ENCODE results near the gene NHLRC3. TPM values are rescaled to one million over a fixed set of nuclear protein-coding genes. Genes with fewer than 3 reads are reported as not detected.

The NHLRC3 gene
- total and polyA plus RNA-seq, 9 donors, result 11.1 to 26.0 (median 20.5) TPM

DNA sequence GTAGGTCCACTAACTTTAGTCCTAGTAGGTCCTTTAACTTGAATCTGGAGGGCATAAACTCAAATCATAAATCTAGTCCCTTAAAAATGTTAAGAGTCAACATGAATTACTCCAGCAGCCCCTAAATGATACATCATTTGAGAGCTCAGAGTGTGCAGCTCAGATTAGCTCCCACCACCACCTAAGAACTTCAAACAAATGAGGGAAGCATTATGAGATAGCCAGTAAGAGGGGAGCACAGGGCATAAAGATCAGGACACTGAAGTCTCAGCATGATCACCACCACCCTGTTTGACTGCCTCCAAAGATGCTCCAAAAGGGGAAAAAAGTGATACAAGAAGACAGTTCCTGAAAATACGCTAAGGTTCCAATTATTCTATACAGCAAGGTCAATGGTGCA, 6.1 kb upstream of the NHLRC3 start:
- intact Hi-C loops (cut with DNase I), result no loop called here
- no peak for DNase-seq
- Histone ChIP-seq H3K27me3 (no peaks in the 10 kb centered on the region), H3K4me3 (no peak overlapping the region), H3K4me1 (ENCODE audit: insufficient read depth) (peaks cover 2% of the 10 kb centered on the region), H3K27ac (no peak overlapping the region), H3K9me3 (no peaks in the 10 kb centered on the region), H3K36me3 (no peaks in the 10 kb centered on the region)
- WGBS, 3 donors, result 97 to 100% (median 100%) methylated on average over 1 of the region's 1 CpG
- no peak for TF ChIP-seq POLR2A (IDR thresholded peaks at IDR 0.05)
- TF ChIP-seq EP300 (IDR thresholded peaks at IDR 0.05), result no peak
- TF ChIP-seq, protein P1, sequence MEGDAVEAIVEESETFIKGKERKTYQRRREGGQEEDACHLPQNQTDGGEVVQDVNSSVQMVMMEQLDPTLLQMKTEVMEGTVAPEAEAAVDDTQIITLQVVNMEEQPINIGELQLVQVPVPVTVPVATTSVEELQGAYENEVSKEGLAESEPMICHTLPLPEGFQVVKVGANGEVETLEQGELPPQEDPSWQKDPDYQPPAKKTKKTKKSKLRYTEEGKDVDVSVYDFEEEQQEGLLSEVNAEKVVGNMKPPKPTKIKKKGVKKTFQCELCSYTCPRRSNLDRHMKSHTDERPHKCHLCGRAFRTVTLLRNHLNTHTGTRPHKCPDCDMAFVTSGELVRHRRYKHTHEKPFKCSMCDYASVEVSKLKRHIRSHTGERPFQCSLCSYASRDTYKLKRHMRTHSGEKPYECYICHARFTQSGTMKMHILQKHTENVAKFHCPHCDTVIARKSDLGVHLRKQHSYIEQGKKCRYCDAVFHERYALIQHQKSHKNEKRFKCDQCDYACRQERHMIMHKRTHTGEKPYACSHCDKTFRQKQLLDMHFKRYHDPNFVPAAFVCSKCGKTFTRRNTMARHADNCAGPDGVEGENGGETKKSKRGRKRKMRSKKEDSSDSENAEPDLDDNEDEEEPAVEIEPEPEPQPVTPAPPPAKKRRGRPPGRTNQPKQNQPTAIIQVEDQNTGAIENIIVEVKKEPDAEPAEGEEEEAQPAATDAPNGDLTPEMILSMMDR (IDR thresholded peaks at IDR 0.05), result no peak

DNA sequence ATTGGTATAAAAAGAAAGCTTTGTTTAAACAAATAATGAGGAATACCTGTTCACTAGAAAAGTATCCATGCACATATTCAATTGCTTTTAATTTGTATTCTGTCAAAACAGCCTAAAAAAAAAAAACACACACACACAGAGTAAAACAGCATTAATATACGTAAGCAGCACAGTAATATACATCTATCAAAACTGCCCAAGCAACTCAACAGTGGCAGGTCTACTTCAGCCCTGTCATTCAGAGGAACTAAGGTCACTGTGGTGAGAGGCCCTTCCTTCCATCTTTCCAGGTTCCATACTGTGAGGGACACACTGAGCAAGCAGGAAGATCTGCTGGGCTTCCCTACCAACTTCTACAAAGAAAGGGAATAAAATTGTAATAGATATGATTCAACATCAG, 4.2 kb upstream of the NHLRC3 start:
- no peak for DNase-seq
- TF ChIP-seq POLR2A (IDR thresholded peaks at IDR 0.05) (no peak), EP300 (IDR thresholded peaks at IDR 0.05) (no peak)
- TF ChIP-seq, protein P1 (IDR thresholded peaks at IDR 0.05), result no peak
- Histone ChIP-seq H3K4me3 (no peak overlapping the region), H3K9me3 (no peaks in the 10 kb centered on the region), H3K27ac (no peak overlapping the region), H3K27me3 (no peaks in the 10 kb centered on the region), H3K36me3 (no peaks in the 10 kb centered on the region), H3K4me1 (ENCODE audit: insufficient read depth) (peaks cover 2% of the 10 kb centered on the region)
- WGBS, 3 donors, result 88 to 93% (median 93%) methylated on average over 1 of the region's 1 CpG
- intact Hi-C loops (cut with DNase I), result no loop called here

DNA sequence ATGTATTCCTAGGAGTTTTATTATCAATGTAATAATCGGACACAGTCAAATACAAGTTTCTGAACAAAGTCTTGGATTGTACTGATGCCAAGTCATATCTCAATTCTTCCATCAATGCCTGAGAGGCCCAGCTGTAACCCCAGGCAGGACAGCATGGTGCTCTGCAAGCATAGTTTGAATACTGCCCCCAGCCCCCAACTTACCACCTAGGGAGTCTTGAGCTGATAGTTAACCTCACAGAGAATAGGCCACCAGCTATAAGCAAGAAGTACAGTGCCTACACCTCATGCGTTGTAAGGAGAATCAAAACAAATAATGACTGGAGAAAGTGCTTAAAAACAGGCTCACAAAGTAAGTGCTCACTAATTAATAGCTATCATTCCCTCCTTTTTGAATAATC, 3.1 kb upstream of the NHLRC3 start:
- TF ChIP-seq EP300 (IDR thresholded peaks at IDR 0.05), result no peak
- DNase-seq, result no peak
- whole genome bisulfite sequencing, 3 donors, result 60 to 64% (median 62%) methylated on average over 2 of the region's 2 CpGs
- Histone ChIP-seq H3K4me1 (ENCODE audit: insufficient read depth) (peaks cover 2% of the 10 kb centered on the region), H3K9me3 (no peaks in the 10 kb centered on the region), H3K27me3 (no peaks in the 10 kb centered on the region), H3K4me3 (peak overlapping the region; percentile 94), H3K36me3 (no peaks in the 10 kb centered on the region), H3K27ac (no peak overlapping the region)
- intact Hi-C loops (cut with DNase I), result no loop called here

DNA sequence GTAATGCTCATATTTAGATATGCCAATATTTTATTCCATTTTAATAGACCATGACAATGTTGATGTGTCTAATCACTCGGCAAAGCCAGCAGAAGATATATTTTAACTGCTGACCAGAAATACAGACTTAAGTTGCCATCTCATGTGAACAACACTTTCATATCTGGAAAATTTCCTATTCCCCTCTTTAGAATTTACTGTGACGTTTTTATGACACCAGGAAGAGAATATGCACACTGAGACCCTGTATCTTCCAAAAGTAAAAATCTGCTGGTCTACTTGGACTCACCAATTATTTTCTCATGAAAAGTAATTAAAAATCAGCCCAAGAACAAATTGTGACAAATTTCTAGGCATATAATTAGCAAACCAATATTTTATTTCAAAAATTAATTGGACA, 2.5 kb upstream of the NHLRC3 start:
- peaks cover 2% of the 10 kb centered on the region for H3K4me1 ChIP-seq (ENCODE audit: insufficient read depth)

DNA sequence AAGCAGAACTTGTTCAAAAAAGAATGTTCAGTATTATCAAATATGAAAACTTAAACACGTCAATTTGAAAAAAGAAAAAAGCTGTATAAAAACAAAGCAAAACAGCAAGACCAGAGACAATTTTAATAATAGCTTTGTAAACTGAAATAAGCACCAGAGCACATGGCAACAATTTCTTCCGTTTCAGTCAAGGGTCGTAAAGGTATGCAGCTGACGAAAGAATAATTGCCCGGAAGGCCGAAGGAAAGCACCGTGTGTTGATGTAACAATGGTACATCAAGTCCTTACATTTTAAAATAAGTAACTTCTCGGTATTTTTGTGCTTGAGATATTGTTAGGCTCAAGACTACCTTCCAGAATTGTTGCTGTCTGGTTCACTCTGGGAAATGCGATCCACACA, 2.0 kb upstream of the NHLRC3 start:
- H3K27me3 ChIP-seq, result no peaks in the 10 kb centered on the region
- H3K4me3 ChIP-seq, result peak overlapping the region; percentile 94
- peaks cover 2% of the 10 kb centered on the region for H3K4me1 ChIP-seq (ENCODE audit: insufficient read depth)
- no peaks in the 10 kb centered on the region for H3K9me3 ChIP-seq
- no peak for TF ChIP-seq EP300 (IDR thresholded peaks at IDR 0.05)
- TF ChIP-seq, protein P1 (IDR thresholded peaks at IDR 0.05), result no peak
- no peak for TF ChIP-seq POLR2A (IDR thresholded peaks at IDR 0.05)
- intact Hi-C loops (cut with DNase I), result no loop called here
- no peaks in the 10 kb centered on the region for H3K36me3 ChIP-seq
- DNase-seq, result no peak
- WGBS, 3 donors, result 2% methylated on average over 9 of the region's 9 CpGs
- no peak overlapping the region for H3K27ac ChIP-seq

More for the DNA sequence above, 2.5 kb upstream of the NHLRC3 start:
- TF ChIP-seq POLR2A (IDR thresholded peaks at IDR 0.05) (no peak), EP300 (IDR thresholded peaks at IDR 0.05) (no peak)
- TF ChIP-seq, protein P1 (IDR thresholded peaks at IDR 0.05), result no peak
- DNase-seq, result no peak
- no peaks in the 10 kb centered on the region for H3K36me3 ChIP-seq
- 34 to 44% (median 36%) methylated on average over 2 of the region's 2 CpGs for WGBS, 3 donors
- intact Hi-C loops (cut with DNase I), result no loop called here
- no peaks in the 10 kb centered on the region for H3K9me3 ChIP-seq
- H3K27ac ChIP-seq, result no peak overlapping the region
- peak overlapping the region; percentile 94 for H3K4me3 ChIP-seq
- no peaks in the 10 kb centered on the region for H3K27me3 ChIP-seq
